RWPE1 (cell line): ENCODE measurements around the gene ZNF598.

Experiments
- CTCF ChIA-PET: fragments of 350-600 bp; sonication (Branson Sonifier 250); formaldehyde crosslinking; extraction: SDS; loops from one replicate; lab custom pipeline; 2021; lab: Yijun Ruan, JAX
- POLR2A ChIA-PET: fragments of 400-600 bp; formaldehyde crosslinking; extraction: SDS; loops from one replicate; lab custom pipeline; 2020; ENCODE audit warnings: antibody characterized with exemption; ENCODE audit not compliant: low non-redundant PET; lab: Yijun Ruan, JAX
- DNase-seq: peaks from one replicate; pipeline ENCODE4 v3.0.0; 2012; ENCODE audit warnings: low spot score
- H3K27ac ChIP-seq: fragments of 450-650 bp; 2 replicates; pipeline ENCODE4 v1.5.1; 2017
- TF ChIP-seq, protein P1 (sequence below): fragments of 450-650 bp; conservative IDR thresholded peaks from 2 replicates; pipeline ENCODE4 v1.5.1; 2017; ENCODE audit warnings: low read depth, mild to moderate bottlenecking

The ZNF598 gene

GRCh38 chr16:1990101-1990350 is 19.6 kb downstream of the ZNF598 start:
- TF ChIP-seq, protein P1, sequence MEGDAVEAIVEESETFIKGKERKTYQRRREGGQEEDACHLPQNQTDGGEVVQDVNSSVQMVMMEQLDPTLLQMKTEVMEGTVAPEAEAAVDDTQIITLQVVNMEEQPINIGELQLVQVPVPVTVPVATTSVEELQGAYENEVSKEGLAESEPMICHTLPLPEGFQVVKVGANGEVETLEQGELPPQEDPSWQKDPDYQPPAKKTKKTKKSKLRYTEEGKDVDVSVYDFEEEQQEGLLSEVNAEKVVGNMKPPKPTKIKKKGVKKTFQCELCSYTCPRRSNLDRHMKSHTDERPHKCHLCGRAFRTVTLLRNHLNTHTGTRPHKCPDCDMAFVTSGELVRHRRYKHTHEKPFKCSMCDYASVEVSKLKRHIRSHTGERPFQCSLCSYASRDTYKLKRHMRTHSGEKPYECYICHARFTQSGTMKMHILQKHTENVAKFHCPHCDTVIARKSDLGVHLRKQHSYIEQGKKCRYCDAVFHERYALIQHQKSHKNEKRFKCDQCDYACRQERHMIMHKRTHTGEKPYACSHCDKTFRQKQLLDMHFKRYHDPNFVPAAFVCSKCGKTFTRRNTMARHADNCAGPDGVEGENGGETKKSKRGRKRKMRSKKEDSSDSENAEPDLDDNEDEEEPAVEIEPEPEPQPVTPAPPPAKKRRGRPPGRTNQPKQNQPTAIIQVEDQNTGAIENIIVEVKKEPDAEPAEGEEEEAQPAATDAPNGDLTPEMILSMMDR, result no peak
- ChIA-PET CTCF (interaction anchor here (0.7 kb wide), 1 partner anchor 750 kb away, joined by 3 read pairs; no protein-coding TSS in a partner anchor), POLR2A (no interaction called here)
- DNase-seq, result no peak
- no peak overlapping the region for H3K27ac ChIP-seq

GRCh38 chr16:1989209-1990100 is 20.2 kb downstream of the ZNF598 start, which contains the start of gene SYNGR3:
Gene SYNGR3 (plus strand): TSS chr16:1989970. CDS start chr16:1990103, 133 bp downstream.
- no peak within 1 kb of the TSS; the same call in 1 of the 2 replicates for H3K27ac ChIP-seq
- TF ChIP-seq, protein P1, result no peak
- no peak for DNase-seq
- ChIA-PET CTCF (no interaction called here), POLR2A (no interaction called here)

- ChIA-PET CTCF (no interaction called here), POLR2A (no interaction called here)
Measured at GRCh38 chr16:1987198-1987597, 22.4 kb downstream of the ZNF598 start.

DNA sequence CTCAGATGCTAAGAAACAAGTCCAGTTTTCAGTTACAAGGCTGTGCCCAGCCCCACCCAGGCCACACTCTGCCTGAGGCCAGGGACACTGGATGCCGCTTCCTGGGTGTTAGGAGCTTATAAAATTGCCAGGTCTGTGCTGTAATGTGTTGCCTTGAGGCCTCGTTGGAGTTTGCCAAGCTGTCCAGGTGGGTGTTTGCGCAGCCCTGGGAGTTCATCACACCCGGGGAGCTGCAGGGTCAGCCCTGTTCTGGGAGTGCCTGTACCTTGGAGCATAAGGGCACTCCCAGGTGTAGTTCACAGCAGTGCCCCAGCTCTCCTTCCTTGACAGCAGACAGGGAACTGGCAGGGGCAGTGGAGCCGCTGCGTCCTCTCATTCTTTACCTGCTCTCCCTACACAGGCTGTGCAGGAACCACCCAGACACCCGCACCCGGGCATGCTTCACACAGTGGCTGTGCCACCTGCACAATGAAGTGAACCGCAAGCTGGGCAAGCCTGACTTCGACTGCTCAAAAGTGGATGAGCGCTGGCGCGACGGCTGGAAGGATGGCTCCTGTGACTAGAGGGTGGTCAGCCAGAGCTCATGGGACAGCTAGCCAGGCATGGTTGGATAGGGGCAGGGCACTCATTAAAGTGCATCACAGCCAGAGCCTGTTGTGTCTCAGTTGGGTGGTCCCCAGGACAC is 24.0 kb downstream of the ZNF598 start:
- CTCF ChIA-PET, result interaction anchor here (0.6 to 1.6 kb wide), 2 partner anchors 37 to 155 kb away, joined by 3 to 4 read pairs; no protein-coding TSS in a partner anchor
- no peak for DNase-seq
- peak overlapping the region; percentile 73 for H3K27ac ChIP-seq
- TF ChIP-seq, protein P1, result no peak
- POLR2A ChIA-PET, result interaction anchor here (0.6 to 0.7 kb wide), 2 partner anchors 23 to 220 kb away, joined by 3 read pairs; no protein-coding TSS in a partner anchor

More at GRCh38 chr16:1987198-1987597, 22.4 kb downstream of the ZNF598 start:
- peak overlapping the region; percentile 15; the same call in 1 of the 2 replicates for H3K27ac ChIP-seq
- TF ChIP-seq, protein P1, result no peak
- no peak for DNase-seq

DNA sequence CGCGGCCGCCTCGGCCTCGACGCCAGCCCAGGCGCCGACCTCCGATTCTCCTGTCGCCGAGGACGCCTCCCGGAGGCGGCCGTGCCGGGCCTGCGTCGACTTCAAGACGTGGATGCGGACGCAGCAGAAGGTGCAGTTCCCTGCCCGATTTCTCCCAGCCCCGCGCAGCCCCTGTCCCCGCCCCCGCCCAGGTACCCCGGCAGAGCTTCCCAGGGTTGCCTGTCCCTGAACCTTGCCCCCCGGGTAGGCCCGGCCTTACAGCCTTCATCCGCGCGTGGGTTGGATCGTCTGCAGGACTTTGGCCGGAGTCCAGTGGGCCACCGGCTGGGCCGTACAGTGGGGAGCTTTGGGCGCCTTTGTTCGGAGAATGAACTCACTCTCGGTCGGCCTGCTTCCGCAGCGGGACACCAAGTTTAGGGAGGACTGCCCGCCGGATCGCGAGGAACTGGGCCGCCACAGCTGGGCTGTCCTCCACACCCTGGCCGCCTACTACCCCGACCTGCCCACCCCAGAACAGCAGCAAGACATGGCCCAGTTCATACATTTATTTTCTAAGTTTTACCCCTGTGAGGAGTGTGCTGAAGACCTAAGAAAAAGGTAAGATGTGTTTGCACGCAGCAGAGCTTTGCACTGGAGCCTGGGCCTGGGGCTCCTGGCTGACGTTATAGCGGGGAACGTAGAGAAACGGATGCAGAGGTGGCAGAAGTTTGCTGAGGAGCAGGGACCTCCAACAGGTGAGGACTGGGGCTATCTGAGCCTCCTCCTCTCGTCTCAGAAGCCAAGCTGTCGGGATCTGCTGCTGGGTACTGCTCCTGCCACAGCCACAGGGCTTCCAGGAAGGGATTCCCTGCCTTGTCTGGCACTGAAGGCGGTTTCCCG is 25.0 kb downstream of the ZNF598 start:
- POLR2A ChIA-PET, result interaction anchor here (0.6 to 0.7 kb wide), 3 partner anchors 19 to 221 kb away, joined by 3 read pairs; no protein-coding TSS in a partner anchor
- CTCF ChIA-PET, result interaction anchor here (0.6 to 1.6 kb wide), 3 partner anchors 8 to 228 kb away, joined by 3 to 4 read pairs (median 3); no protein-coding TSS in a partner anchor
- H3K27ac ChIP-seq, result peak overlapping the region; percentile 73
- DNase-seq, result no peak
- TF ChIP-seq, protein P1, result no peak
